ENCODE results near the gene RTP3.

- TF ChIP-seq CTCF (IDR thresholded peaks at IDR 0.05) (no peak), POLR2A (IDR thresholded peaks at IDR 0.05) (no peak)
Observed at GRCh38 chr3:46523556-46523955, 25.8 kb downstream of the RTP3 start.

Data from adrenal gland (tissue), 5 donors.